PC-3 (cell line): ENCODE data around the gene DPH6. TPM values are rescaled to one million over a fixed set of nuclear protein-coding genes. Genes with fewer than 3 reads are reported as not detected.

Experiments
- ATAC-seq: fragments of 200-7000 bp; cut with Tn5 transposase; 2 replicates; pipeline ENCODE4 v1.9.1; 2020; ENCODE audit warnings: mild to moderate bottlenecking, moderate library complexity
- BruUV-seq: library from RNA; stranded (reverse); fragments of 400-500 nt; replicated peaks from 2 replicates; lab custom pipeline; 2021; lab: Mats Ljungman, UMichigan
- CTCF ChIA-PET: fragments of 300-600 bp; sonication (Branson Sonifier 250); formaldehyde crosslinking; loops from one replicate; lab custom pipeline; 2022; ENCODE audit warnings: antibody characterized with exemption; lab: Charles Lee
- POLR2A ChIA-PET: fragments of 300-600 bp; sonication (Branson Sonifier 250); formaldehyde crosslinking; loops from one replicate; lab custom pipeline; 2022; ENCODE audit warnings: antibody characterized with exemption; ENCODE audit not compliant: unreplicated experiment; lab: Charles Lee
- DNase-seq: peaks from one replicate; pipeline ENCODE4 v3.0.0-alpha.2; 2015
- H2AFZ ChIP-seq: fragments of 300-600 bp; sonication (generic); 2 replicates; pipeline ENCODE4 v1.6.0; 2016; ENCODE audit warnings: antibody characterized with exemption, low read length
- H3F3A ChIP-seq: fragments of 300-600 bp; sonication (generic); one replicate; pipeline ENCODE4 v1.6.0; 2017; ENCODE audit warnings: antibody characterized with exemption, low read length, control low read depth, mild to moderate bottlenecking; ENCODE audit not compliant: unreplicated experiment
- H3K27ac ChIP-seq: fragments of 300-600 bp; sonication (generic); 2 replicates; pipeline ENCODE4 v1.5.1; 2016; ENCODE audit warnings: mild to moderate bottlenecking, low read length
- H3K27me3 ChIP-seq: fragments of 300-600 bp; sonication (generic); 2 replicates; pipeline ENCODE4 v1.6.1; 2016; ENCODE audit warnings: low read length, mixed read lengths
- H3K36me3 ChIP-seq: fragments of 300-600 bp; sonication (generic); 2 replicates; pipeline ENCODE4 v1.6.1; 2016; ENCODE audit warnings: low read depth, mixed run types, low read length, mixed read lengths
- H3K4me1 ChIP-seq: fragments of 300-600 bp; sonication (generic); 2 replicates; pipeline ENCODE4 v1.5.1; 2016; ENCODE audit warnings: low read length; ENCODE audit not compliant: insufficient read depth
- H3K4me2 ChIP-seq: fragments of 300-600 bp; sonication (generic); 2 replicates; pipeline ENCODE4 v1.6.0; 2016; ENCODE audit warnings: low read length
- H3K4me3 ChIP-seq: fragments of 300-600 bp; sonication (generic); 2 replicates; pipeline ENCODE4 v1.5.1; 2016; ENCODE audit warnings: mild to moderate bottlenecking, low read length, mixed read lengths
- H3K79me2 ChIP-seq: fragments of 300-600 bp; sonication (generic); 2 replicates; pipeline ENCODE4 v1.6.1; 2017; ENCODE audit warnings: low read length, mixed read lengths
- H3K9ac ChIP-seq: fragments of 300-600 bp; sonication (generic); 2 replicates; pipeline ENCODE4 v1.6.0; 2016; ENCODE audit warnings: mild to moderate bottlenecking, low read length
- H3K9me2 ChIP-seq: fragments of 300-600 bp; sonication (generic); replicated peaks from 2 replicates; pipeline ENCODE4 v1.6.1; 2016; ENCODE audit warnings: mixed run types, low read length, mixed read lengths
- H3K9me3 ChIP-seq: fragments of 300-600 bp; sonication (generic); 2 replicates; pipeline ENCODE4 v1.6.1; 2016; ENCODE audit warnings: low read length, mixed read lengths
- H4K20me1 ChIP-seq: fragments of 300-600 bp; sonication (generic); 2 replicates; pipeline ENCODE4 v1.6.1; 2016; ENCODE audit warnings: low read length, mixed read lengths
- EZH2 ChIP-seq: fragments of 300-600 bp; sonication (generic); IDR thresholded peaks from one replicate; pipeline ENCODE4 v1.6.1; 2017; ENCODE audit warnings: antibody characterized with exemption, mild to moderate bottlenecking, low read length; ENCODE audit not compliant: unreplicated experiment
- EZH2phosphoT487 ChIP-seq: fragments of 300-600 bp; sonication (generic); IDR thresholded peaks from 2 replicates; pipeline ENCODE4 v1.6.1; 2018; ENCODE audit warnings: mild to moderate bottlenecking, antibody characterized with exemption, low read length, borderline replicate concordance
- intact Hi-C: fragments of 100-400 bp; cut with micrococcal nuclease; formaldehyde crosslinking; loops from 2 replicates; pipeline ENCODE4 v1.9.0; 2023
- total RNA-seq: library from RNA; depleted of rRNA; stranded (reverse); fragments of >200 nt; gene quantifications from 2 replicates; pipeline ENCODE4 v1.2.3, GENCODE V29; 2014
- TF ChIP-seq, protein P1 (sequence below): fragments of 300-600 bp; sonication (generic); conservative IDR thresholded peaks from 2 replicates; pipeline ENCODE4 v1.5.1; 2017; ENCODE audit warnings: antibody characterized with exemption, low read depth, mild to moderate bottlenecking, low read length

The DPH6 gene
- total RNA-seq, 1 experiment from 2014 or later, result 6.9 TPM

DNA sequence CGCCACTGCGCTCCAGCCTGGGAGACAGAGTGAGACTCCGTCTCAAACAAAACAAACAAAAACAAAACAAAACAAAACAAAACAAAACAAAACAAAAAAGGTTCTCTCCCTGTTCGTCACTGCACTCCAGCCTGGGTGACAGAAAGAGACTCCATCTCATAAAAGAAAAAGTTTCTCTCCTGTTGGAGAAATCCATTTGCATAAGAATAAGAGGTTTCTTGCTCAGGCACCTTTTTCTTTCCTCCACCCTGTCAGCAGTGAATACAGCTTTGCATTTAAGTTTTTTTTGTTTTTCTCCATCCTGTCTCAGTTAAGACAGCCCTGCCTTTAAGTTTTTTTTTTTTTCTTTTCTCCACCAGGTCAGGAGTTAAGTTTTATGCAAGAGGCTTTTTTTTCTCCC lies 109.5 kb downstream of the DPH6 start:
- CTCF ChIA-PET, result no interaction called here

DNA sequence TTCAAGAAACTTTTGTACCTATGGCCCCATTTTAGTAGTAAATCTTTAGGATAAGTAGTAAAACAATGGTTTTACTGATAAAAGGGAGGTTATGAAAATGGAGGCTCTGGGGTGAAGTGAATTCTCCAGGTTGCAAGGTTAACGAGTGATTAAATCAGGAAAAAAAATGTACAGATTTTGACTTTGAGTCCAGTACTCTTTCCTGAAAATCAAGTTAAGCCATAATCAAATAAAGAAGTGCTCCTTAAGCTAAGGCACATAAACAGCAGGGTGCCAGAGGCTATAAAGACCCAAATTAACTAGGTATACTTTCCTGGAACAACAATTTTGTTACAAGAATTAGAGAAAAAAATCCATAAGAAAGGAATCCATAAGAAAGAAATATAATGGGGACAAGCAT lies 114.7 kb downstream of the DPH6 start:
- Histone ChIP-seq H3F3A (no peaks in the 10 kb centered on the region), H4K20me1 (no peaks in the 10 kb centered on the region), H3K4me2 (no peak overlapping the region), H3K36me3 (no peaks in the 10 kb centered on the region), H2AFZ (no peak overlapping the region), H3K4me1 (no peaks in the 10 kb centered on the region; the same call in 1 of the 2 replicates), H3K79me2 (no peaks in the 10 kb centered on the region), H3K9me3 (no peaks in the 10 kb centered on the region), H3K27ac (no peak overlapping the region), H3K27me3 (no peaks in the 10 kb centered on the region), H3K4me3 (no peak overlapping the region), H3K9ac (no peak overlapping the region), H3K9me2 (no peaks in the 10 kb centered on the region)
- ATAC-seq (no peak), DNase-seq (no peak)
- intact Hi-C loops, result no loop called here
- TF ChIP-seq EZH2phosphoT487 (no peak), EZH2 (no peak)
- TF ChIP-seq, protein P1, sequence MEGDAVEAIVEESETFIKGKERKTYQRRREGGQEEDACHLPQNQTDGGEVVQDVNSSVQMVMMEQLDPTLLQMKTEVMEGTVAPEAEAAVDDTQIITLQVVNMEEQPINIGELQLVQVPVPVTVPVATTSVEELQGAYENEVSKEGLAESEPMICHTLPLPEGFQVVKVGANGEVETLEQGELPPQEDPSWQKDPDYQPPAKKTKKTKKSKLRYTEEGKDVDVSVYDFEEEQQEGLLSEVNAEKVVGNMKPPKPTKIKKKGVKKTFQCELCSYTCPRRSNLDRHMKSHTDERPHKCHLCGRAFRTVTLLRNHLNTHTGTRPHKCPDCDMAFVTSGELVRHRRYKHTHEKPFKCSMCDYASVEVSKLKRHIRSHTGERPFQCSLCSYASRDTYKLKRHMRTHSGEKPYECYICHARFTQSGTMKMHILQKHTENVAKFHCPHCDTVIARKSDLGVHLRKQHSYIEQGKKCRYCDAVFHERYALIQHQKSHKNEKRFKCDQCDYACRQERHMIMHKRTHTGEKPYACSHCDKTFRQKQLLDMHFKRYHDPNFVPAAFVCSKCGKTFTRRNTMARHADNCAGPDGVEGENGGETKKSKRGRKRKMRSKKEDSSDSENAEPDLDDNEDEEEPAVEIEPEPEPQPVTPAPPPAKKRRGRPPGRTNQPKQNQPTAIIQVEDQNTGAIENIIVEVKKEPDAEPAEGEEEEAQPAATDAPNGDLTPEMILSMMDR, result no peak
- CTCF ChIA-PET, result no interaction called here
- POLR2A ChIA-PET, result no interaction called here
- BruUV-seq, result no TSS peak

More for the DNA sequence above, 109.5 kb downstream of the DPH6 start:
- no peaks in the 10 kb centered on the region for H3K36me3 ChIP-seq
- no peak for TF ChIP-seq EZH2
- TF ChIP-seq, protein P1, result no peak
- no peak for TF ChIP-seq EZH2phosphoT487
- H3K4me3 ChIP-seq, result no peak overlapping the region
- H3F3A ChIP-seq, result no peaks in the 10 kb centered on the region
- H2AFZ ChIP-seq, result no peak overlapping the region
- BruUV-seq, result no TSS peak
- no peaks in the 10 kb centered on the region for H3K79me2 ChIP-seq
- POLR2A ChIA-PET, result no interaction called here
- no peaks in the 10 kb centered on the region for H3K9me2 ChIP-seq
- H3K27ac ChIP-seq, result no peak overlapping the region
- no peaks in the 10 kb centered on the region for H3K4me1 ChIP-seq
- no peaks in the 10 kb centered on the region for H4K20me1 ChIP-seq
- H3K27me3 ChIP-seq, result no peaks in the 10 kb centered on the region
- intact Hi-C loops, result no loop called here
- H3K9ac ChIP-seq, result no peak overlapping the region
- no peak overlapping the region for H3K4me2 ChIP-seq
- ATAC-seq (no peak), DNase-seq (no peak)
- H3K9me3 ChIP-seq, result no peaks in the 10 kb centered on the region

DNA sequence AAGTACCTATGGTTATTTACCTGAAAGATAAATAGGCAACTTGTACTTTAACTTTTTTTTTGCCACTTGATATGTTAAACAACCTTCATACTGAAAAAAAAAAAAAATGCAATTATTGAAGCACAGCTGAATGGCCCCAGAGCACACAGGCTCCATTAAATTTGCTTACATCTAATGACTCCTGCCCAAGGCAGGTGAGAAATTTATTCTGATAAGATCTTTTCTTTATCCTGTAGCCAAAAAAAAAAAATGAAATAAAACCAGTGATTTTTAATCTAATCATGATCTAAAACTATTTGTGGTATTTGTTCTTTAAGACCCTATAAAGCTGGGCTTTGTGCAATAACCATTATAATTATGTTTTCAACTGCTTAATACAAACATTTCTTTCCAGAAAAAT lies 115.7 kb downstream of the DPH6 start:
- Histone ChIP-seq H3K4me1 (no peaks in the 10 kb centered on the region; the same call in 1 of the 2 replicates), H3K4me3 (no peak overlapping the region), H3K79me2 (no peaks in the 10 kb centered on the region), H3K36me3 (no peaks in the 10 kb centered on the region), H3K27ac (no peak overlapping the region), H3F3A (no peaks in the 10 kb centered on the region), H3K4me2 (no peak overlapping the region), H4K20me1 (no peaks in the 10 kb centered on the region), H2AFZ (no peak overlapping the region), H3K9me3 (no peaks in the 10 kb centered on the region), H3K9ac (no peak overlapping the region), H3K27me3 (no peaks in the 10 kb centered on the region), H3K9me2 (no peaks in the 10 kb centered on the region)
- intact Hi-C loops, result no loop called here
- BruUV-seq, result no TSS peak
- ChIA-PET POLR2A (no interaction called here), CTCF (no interaction called here)
- no peak for DNase-seq
- no peak for ATAC-seq
- TF ChIP-seq EZH2, result no peak
- no peak for TF ChIP-seq EZH2phosphoT487
- TF ChIP-seq, protein P1, result no peak
